B cell (primary cell): ENCODE measurements around the gene GRIK3. TPM values are rescaled to one million over a fixed set of nuclear protein-coding genes. Genes with fewer than 3 reads are reported as not detected.

Experiments
- ATAC-seq: fragments of 200-7000 bp; cut with Tn5 transposase; one replicate; pipeline ENCODE4 v1.10.0; 2021; ENCODE audit warnings: low read depth, mild to moderate bottlenecking, moderate number of reproducible peaks, moderate library complexity
- CTCF ChIA-PET: fragments of 350-600 bp; sonication (Branson Sonifier 250); formaldehyde crosslinking; loops from one replicate; lab custom pipeline; 2021; ENCODE audit warnings: antibody characterized with exemption, inconsistent platforms; lab: Charles Lee
- POLR2A ChIA-PET: fragments of 350-600 bp; sonication (Branson Sonifier 250); formaldehyde crosslinking; loops from one replicate; lab custom pipeline; 2021; ENCODE audit warnings: antibody characterized with exemption; lab: Charles Lee
- DNase-seq: peaks from one replicate; pipeline ENCODE4 v3.0.0; 2013
- H2AFZ ChIP-seq: 2 replicates; pipeline ENCODE4 v1.6.1; 2012; ENCODE audit warnings: mild to moderate bottlenecking, low read depth, low read length; ENCODE audit not compliant: insufficient read depth, poor library complexity, severe bottlenecking
- H3K27ac ChIP-seq, 2 donors: 1 replicate in 1 of 2; 2 replicates in 1 of 2; pipeline ENCODE4 v1.5.1; 2012 to 2013; ENCODE audit warnings: low read length in 2 of 2, mild to moderate bottlenecking in 2 of 2, moderate library complexity in 1 of 2
- H3K27me3 ChIP-seq, 4 experiments: fragments of 200-600 bp in 1 of 4; sonication (generic) in 1 of 4; replicated peaks in 1 of 4; 1 replicate in 2 of 4; 2 replicates in 2 of 4; pipeline versions ENCODE4 v1.6.1 to v1.7.0; 2013 to 2016; ENCODE audit warnings: low read length in 3 of 4, mild to moderate bottlenecking in 2 of 4, mixed read lengths in 1 of 4, moderate library complexity in 1 of 4; ENCODE audit not compliant: insufficient read depth in 4 of 4, control insufficient read depth in 3 of 4; ENCODE audit errors: control extremely low read depth in 1 of 4
- H3K36me3 ChIP-seq, 2 experiments: replicated peaks in 1 of 2; 1 replicate in 1 of 2; 2 replicates in 1 of 2; pipeline versions ENCODE4 v1.6.1 to v1.7.1; 2013; ENCODE audit warnings: low read length in 1 of 2; ENCODE audit not compliant: insufficient read depth in 2 of 2, control insufficient read depth in 1 of 2; ENCODE audit errors: control extremely low read depth in 1 of 2, extremely low read depth in 1 of 2
- H3K4me1 ChIP-seq, 2 donors: fragments of 200-600 bp in 1 of 2; sonication (generic) in 1 of 2; 1 replicate in 1 of 2; 2 replicates in 1 of 2; pipeline versions ENCODE4 v1.5.1 to v1.6.1; 2013 to 2017; ENCODE audit warnings: low read length in 2 of 2; ENCODE audit not compliant: control insufficient read depth in 2 of 2, insufficient read depth in 2 of 2
- H3K4me2 ChIP-seq: replicated peaks from 2 replicates; pipeline ENCODE3; 2012; ENCODE audit warnings: mild to moderate bottlenecking, low read depth, low read length; ENCODE audit not compliant: poor library complexity, severe bottlenecking
- H3K4me3 ChIP-seq, 5 experiments: fragments of 200-600 bp in 1 of 5; sonication (generic) in 1 of 5; 1 replicate in 3 of 5; 2 replicates in 2 of 5; pipeline versions ENCODE4 v1.5.1 to v1.7.0; 2011 to 2016; ENCODE audit warnings: low read length in 4 of 5, mild to moderate bottlenecking in 4 of 5, low read depth in 2 of 5, control low read depth in 1 of 5, moderate library complexity in 1 of 5; ENCODE audit not compliant: insufficient read depth in 1 of 5; ENCODE audit errors: control extremely low read depth in 1 of 5, extremely low read depth in 1 of 5
- H3K79me2 ChIP-seq: fragments of 200-600 bp; sonication (generic); one replicate; pipeline ENCODE4 v1.6.0; 2016; ENCODE audit warnings: low read length; ENCODE audit not compliant: control insufficient read depth, insufficient read depth
- H3K9ac ChIP-seq: fragments of 200-600 bp; sonication (generic); 2 replicates; pipeline ENCODE4 v1.6.1; 2017; ENCODE audit warnings: mild to moderate bottlenecking, low read length, moderate library complexity
- H3K9me3 ChIP-seq, 3 donors: one replicate each; pipeline versions ENCODE4 v1.6.1 to v1.7.1; 2013; ENCODE audit warnings: low read length in 2 of 3; ENCODE audit not compliant: control insufficient read depth in 2 of 3, insufficient read depth in 1 of 3; ENCODE audit errors: control extremely low read depth in 1 of 3
- H4K20me1 ChIP-seq: 2 replicates; pipeline ENCODE4 v1.6.0; 2012; ENCODE audit warnings: mild to moderate bottlenecking, low read length; ENCODE audit not compliant: insufficient read depth, control insufficient read depth, poor library complexity, severe bottlenecking
- H3K27ac Mint-ChIP-seq: one replicate; pipeline ENCODE4 v1.8.0; 2021; ENCODE audit warnings: mixed read lengths
- H3K27me3 Mint-ChIP-seq: one replicate; pipeline ENCODE4 v1.8.0; 2021; ENCODE audit warnings: mixed read lengths
- H3K4me1 Mint-ChIP-seq: one replicate; pipeline ENCODE4 v1.8.0; 2021; ENCODE audit warnings: mixed read lengths
- H3K4me3 Mint-ChIP-seq: one replicate; pipeline ENCODE4 v1.8.0; 2021; ENCODE audit warnings: mixed read lengths
- H3K9me3 Mint-ChIP-seq: one replicate; pipeline ENCODE4 v1.8.0; 2022; ENCODE audit warnings: mixed read lengths; ENCODE audit not compliant: insufficient read depth
- CTCF ChIP-seq: fragments of 200-600 bp; IDR thresholded peaks from one replicate; pipeline ENCODE4 v1.8.0; 2022; ENCODE audit warnings: antibody characterized with exemption, mild to moderate bottlenecking
- EZH2 ChIP-seq: IDR thresholded peaks from 2 replicates; pipeline ENCODE4 v1.6.1; 2012; ENCODE audit warnings: borderline replicate concordance, low read depth, mild to moderate bottlenecking, moderate library complexity, low read length; ENCODE audit not compliant: insufficient read depth, poor library complexity, severe bottlenecking
- WGBS: methylation state at CpG from one replicate; pipeline ENCODE4 v1.1.5; 2013; ENCODE audit warnings: missing lambda C conversion rate; ENCODE audit not compliant: insufficient coverage; 5-methylcytosine and 5-hydroxymethylcytosine counted together
- intact Hi-C: fragments of 100-400 bp; cut with micrococcal nuclease; formaldehyde crosslinking; loops from one replicate; pipeline ENCODE4 v1.10.0; 2022
- polyA plus RNA-seq: library from polyadenylated mRNA; depleted of rRNA; stranded (reverse); fragments of >200 nt; gene quantifications from 2 replicates; pipeline ENCODE4 v1.2.3, GENCODE V29; 2012
- total RNA-seq, 2 donors: library from RNA; stranded (reverse); fragments of 120-200 nt in 1 of 2; gene quantifications; 1 replicate in 1 of 2; 2 replicates in 1 of 2; pipeline versions ENCODE4 v1.2.3 to v1.2.4, GENCODE V29; 2013 to 2022

GRIK3 gene
- total and polyA plus RNA-seq, 2 donors (not counting 1 experiment from before 2014, with no cell fraction given): 0.12 to 1.5 TPM

GRCh38 chr1:36944883-36945282, 89.4 kb downstream of the GRIK3 start:
- Mint-ChIP-seq H3K4me3 (no peak overlapping the region), H3K27ac (no peak overlapping the region), H3K9me3 (no peaks in the 10 kb centered on the region), H3K27me3 (peaks cover 31% of the 10 kb centered on the region), H3K4me1 (no peaks in the 10 kb centered on the region)
- Histone ChIP-seq H3K4me1 (no peaks in the 10 kb centered on the region), H3K9ac (no peak overlapping the region), H2AFZ (no peak overlapping the region), H3K27me3 (no peaks in the 10 kb centered on the region), H3K4me2 (no peak overlapping the region), H3K79me2 (no peaks in the 10 kb centered on the region), H3K9me3 (peaks cover 0 to 5% (median 0%) of the 10 kb centered on the region in 3 donors), H4K20me1 (no peaks in the 10 kb centered on the region), H3K4me3 (no peak overlapping the region), H3K27ac (no peak overlapping the region), H3K36me3 (no peaks in the 10 kb centered on the region)
- TF ChIP-seq CTCF: no peak
- no peak for TF ChIP-seq EZH2
- POLR2A ChIA-PET: no interaction called here
- CTCF ChIA-PET: no interaction called here
- ATAC-seq: no peak
- DNase-seq: no peak
- intact Hi-C loops: no loop called here
- WGBS: 87% methylated on average over 6 of the region's 7 CpGs

DNA sequence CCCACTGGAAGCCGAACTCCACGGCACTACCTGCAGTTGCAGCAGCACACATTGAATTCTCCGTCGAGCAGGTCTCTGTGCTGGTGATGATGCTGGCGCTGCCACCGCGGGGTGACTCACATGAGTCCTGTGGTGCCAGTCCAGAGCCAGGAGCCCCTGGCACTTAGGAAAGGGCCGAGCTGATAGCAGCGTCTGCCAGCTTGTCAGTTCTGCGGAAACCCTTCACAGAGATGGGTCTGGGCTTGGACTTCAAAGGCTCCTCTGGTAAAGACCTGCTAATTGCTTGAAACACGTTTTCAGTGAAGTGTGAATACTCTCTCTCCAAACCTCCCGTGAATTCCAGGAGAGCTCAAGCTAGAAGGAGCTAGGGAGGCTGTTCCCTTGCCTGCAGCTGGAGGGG, 92.2 kb downstream of the GRIK3 start:
- H3K27me3 ChIP-seq: no peaks in the 10 kb centered on the region
- no peak overlapping the region for H3K4me2 ChIP-seq
- no peaks in the 10 kb centered on the region for H3K4me1 ChIP-seq
- POLR2A ChIA-PET: no interaction called here
- ATAC-seq (no peak), DNase-seq (no peak)
- TF ChIP-seq CTCF: no peak
- no peak for TF ChIP-seq EZH2
- no peak overlapping the region for H3K27ac ChIP-seq
- no peaks in the 10 kb centered on the region for H3K4me1 Mint-ChIP-seq
- H3K27me3 Mint-ChIP-seq: peaks cover 22% of the 10 kb centered on the region
- no peaks in the 10 kb centered on the region for H4K20me1 ChIP-seq
- no peak overlapping the region for H3K4me3 ChIP-seq
- no peak overlapping the region for H2AFZ ChIP-seq
- no peak overlapping the region for H3K9ac ChIP-seq
- intact Hi-C loops: no loop called here
- WGBS: 63% methylated on average over 10 of the region's 12 CpGs
- peaks cover 0 to 5% (median 0%) of the 10 kb centered on the region in 3 donors for H3K9me3 ChIP-seq
- no peaks in the 10 kb centered on the region for H3K79me2 ChIP-seq
- no peaks in the 10 kb centered on the region for H3K36me3 ChIP-seq
- H3K4me3 Mint-ChIP-seq: no peak overlapping the region
- H3K9me3 Mint-ChIP-seq: no peaks in the 10 kb centered on the region
- no peak overlapping the region for H3K27ac Mint-ChIP-seq
- CTCF ChIA-PET: no interaction called here
